Breast epithelium (tissue), 3 donors: Measurements from ENCODE around the gene TMEM18.

Experiments used
- CTCF ChIP-seq, 3 donors: fragments of 450-650 bp; IDR thresholded peaks; one replicate each; pipeline ENCODE4 v1.5.1; 2016 to 2017; ENCODE audit warnings: antibody characterized with exemption in 3 of 3, mild to moderate bottlenecking in 3 of 3, moderate library complexity in 3 of 3
- POLR2AphosphoS5 ChIP-seq, 3 donors: sonication (generic); formaldehyde crosslinking; IDR thresholded peaks; one replicate each; pipeline ENCODE4 v1.6.1; 2017; ENCODE audit warnings: antibody characterized with exemption in 3 of 3

GRCh38 chr2:678964-679363, 1.8 kb upstream of the TMEM18 start:
- TF ChIP-seq CTCF (IDR thresholded peaks at IDR 0.05) (no peak), POLR2AphosphoS5 (IDR thresholded peaks at IDR 0.05) (no peak)
